NCI-H1092 (cell line): ENCODE measurements around the gene GOSR1.
"Not testable (repeated sequence)": the region's sequence is repeated elsewhere in the genome, so short reads cannot be mapped to it uniquely, and the experiment has no call there.

Experiments
- DNase-seq: peaks from one replicate; lab custom pipeline; 2025; lab: John Stamatoyannopoulos, UW

Gene GOSR1

GRCh38 chr17:30563131-30563904 is 86.1 kb downstream of the GOSR1 start:
- not testable (repeated sequence) for DNase-seq

GRCh38 chr17:30563905-30564390 is 86.7 kb downstream of the GOSR1 start:
- not testable (repeated sequence) for DNase-seq

- not testable (repeated sequence) for DNase-seq
Observed at GRCh38 chr17:30564422-30565072, 87.3 kb downstream of the GOSR1 start.

GRCh38 chr17:30565073-30565935 is 88.1 kb downstream of the GOSR1 start:
- no peak for DNase-seq

- not testable (repeated sequence) for DNase-seq
Observed at GRCh38 chr17:30566104-30566503, 88.9 kb downstream of the GOSR1 start.

GRCh38 chr17:30566516-30567225 is 89.5 kb downstream of the GOSR1 start:
- not testable (repeated sequence) for DNase-seq

GRCh38 chr17:30567231-30568116 is 90.3 kb downstream of the GOSR1 start:
- no peak for DNase-seq

GRCh38 chr17:30568117-30568430 is 90.9 kb downstream of the GOSR1 start:
- DNase-seq, result no peak

GRCh38 chr17:30569531-30570175 is 92.4 kb downstream of the GOSR1 start:
- not testable (repeated sequence) for DNase-seq

- no peak for DNase-seq
Observed at GRCh38 chr17:30570191-30570590, 93.0 kb downstream of the GOSR1 start.

GRCh38 chr17:30570596-30571265 is 93.5 kb downstream of the GOSR1 start:
- DNase-seq, result no peak

GRCh38 chr17:30571404-30571803 is 94.2 kb downstream of the GOSR1 start:
- DNase-seq, result not testable (repeated sequence)

GRCh38 chr17:30571921-30572320 is 94.7 kb downstream of the GOSR1 start:
- no peak for DNase-seq

GRCh38 chr17:30572651-30573554 is 95.7 kb downstream of the GOSR1 start:
- DNase-seq, result not testable (repeated sequence)

GRCh38 chr17:30573603-30574175 is 96.5 kb downstream of the GOSR1 start:
- DNase-seq, result no peak

GRCh38 chr17:30574309-30574708 is 97.1 kb downstream of the GOSR1 start:
- DNase-seq, result not testable (repeated sequence)

- DNase-seq, result not testable (repeated sequence)
Observed at GRCh38 chr17:30574806-30575205, 97.6 kb downstream of the GOSR1 start.

GRCh38 chr17:30575648-30576325 is 98.6 kb downstream of the GOSR1 start:
- DNase-seq, result not testable (repeated sequence)
